Dedifferentiated amniotic fluid mesenchymal stem cell (primary cell): ENCODE data around the gene KLHDC8A.
"Not testable (repeated sequence)": the region's sequence is repeated elsewhere in the genome, so short reads cannot be mapped to it uniquely, and the experiment has no call there.

Source experiments
- DNase-seq: peaks from one replicate; pipeline ENCODE4 v3.0.0-alpha.2; 2016; ENCODE audit errors: extremely low spot score

KLHDC8A gene, protein sequence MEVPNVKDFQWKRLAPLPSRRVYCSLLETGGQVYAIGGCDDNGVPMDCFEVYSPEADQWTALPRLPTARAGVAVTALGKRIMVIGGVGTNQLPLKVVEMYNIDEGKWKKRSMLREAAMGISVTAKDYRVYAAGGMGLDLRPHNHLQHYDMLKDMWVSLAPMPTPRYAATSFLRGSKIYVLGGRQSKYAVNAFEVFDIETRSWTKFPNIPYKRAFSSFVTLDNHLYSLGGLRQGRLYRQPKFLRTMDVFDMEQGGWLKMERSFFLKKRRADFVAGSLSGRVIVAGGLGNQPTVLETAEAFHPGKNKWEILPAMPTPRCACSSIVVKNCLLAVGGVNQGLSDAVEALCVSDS

DNA sequence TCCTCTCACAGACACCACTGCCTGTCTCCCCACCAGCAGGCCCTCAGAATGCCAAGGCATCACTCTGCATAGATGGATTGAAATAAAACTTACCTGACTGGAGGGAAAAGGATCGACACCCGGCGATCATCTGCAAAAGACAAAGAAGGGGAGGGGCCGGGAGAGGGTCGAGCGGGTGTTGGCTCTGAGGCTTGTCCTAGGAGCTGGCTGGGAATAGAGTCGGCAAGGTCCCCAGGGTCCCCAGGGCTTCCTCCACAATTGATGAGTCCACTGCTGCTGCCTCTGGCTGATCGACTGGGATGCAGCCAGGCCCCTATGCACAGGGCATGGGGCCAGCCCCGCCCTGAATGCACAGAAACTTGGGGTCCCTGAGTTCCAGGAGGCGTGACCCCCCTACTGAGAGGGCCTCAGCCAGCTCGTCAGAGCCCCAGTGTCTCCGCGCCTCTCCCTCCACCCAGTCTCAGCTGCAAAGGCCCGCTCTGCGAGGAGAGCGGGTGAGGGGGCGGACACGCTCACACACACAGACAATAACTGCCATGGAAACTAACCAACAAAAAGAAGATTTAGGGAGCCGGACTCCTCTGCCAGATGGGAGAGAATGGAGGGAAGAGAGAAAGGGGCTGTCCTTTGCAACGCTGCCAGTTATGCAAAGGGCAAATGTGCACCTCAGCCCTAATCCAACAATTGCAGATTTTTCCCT is at the start of gene KLHDC8A:
TSS of gene KLHDC8A (minus strand) at position 483 of the 700 bp plus-strand sequence. CDS start 13,318 bp downstream, outside the sequence.
- no peak for DNase-seq

DNA sequence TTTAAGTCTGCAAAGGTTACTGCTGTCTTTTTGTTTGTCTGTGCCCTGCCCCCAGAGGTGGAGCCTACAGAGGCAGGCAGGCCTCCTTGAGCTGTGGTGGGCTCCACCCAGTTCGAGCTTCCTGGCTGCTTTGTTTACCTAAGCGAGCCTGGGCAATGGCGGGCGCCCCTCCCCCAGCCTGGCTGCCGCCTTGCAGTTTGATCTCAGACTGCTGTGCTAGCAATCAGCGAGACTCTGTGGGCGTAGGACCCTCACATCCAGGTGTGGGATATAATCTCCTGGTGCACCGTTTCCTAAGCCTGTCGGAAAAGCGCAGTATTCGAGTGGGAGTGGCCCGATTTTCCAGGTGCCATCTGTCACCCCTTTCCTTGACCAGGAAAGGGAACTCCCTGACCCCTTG is 49.5 kb upstream of the KLHDC8A start:
- not testable (repeated sequence) for DNase-seq

DNA sequence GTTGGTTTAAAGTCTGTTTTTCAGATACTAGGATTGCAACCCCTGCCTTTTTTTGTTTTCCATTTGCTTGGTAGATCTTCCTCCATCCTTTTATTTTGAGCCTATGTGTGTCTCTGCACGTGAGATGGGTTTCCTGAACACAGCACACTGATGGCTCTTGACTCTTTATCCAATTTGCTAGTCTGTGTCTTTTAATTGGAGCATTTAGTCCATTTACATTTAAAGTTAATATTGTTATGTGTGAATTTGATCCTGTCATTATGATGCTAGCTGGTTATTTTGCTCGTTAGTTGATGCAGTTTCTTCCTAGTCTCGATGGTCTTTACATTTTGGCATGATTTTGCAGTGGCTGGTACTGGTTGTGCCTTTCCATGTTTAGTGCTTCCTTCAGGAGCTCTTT is 47.8 kb upstream of the KLHDC8A start:
- not testable (repeated sequence) for DNase-seq

DNA sequence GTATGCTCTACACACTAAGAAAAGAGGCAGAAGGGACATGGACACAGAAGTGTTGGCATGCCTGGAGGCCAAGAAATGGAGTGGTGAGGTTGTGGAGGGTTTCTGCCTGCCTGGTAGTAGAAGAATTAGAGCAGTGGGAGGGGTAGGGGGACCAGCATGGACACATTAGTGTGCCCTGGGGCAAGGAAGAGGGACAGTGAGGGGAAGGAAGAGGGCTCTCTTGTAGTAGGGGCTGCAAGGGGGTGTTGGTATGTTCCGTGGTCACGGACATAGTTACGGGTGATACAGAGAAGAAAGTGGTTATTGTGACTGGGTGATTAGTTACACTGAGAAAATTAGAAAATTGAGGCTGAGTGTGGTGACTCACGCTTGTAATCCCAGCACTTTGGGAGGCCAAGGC is 41.9 kb upstream of the KLHDC8A start:
- DNase-seq: no peak

DNA sequence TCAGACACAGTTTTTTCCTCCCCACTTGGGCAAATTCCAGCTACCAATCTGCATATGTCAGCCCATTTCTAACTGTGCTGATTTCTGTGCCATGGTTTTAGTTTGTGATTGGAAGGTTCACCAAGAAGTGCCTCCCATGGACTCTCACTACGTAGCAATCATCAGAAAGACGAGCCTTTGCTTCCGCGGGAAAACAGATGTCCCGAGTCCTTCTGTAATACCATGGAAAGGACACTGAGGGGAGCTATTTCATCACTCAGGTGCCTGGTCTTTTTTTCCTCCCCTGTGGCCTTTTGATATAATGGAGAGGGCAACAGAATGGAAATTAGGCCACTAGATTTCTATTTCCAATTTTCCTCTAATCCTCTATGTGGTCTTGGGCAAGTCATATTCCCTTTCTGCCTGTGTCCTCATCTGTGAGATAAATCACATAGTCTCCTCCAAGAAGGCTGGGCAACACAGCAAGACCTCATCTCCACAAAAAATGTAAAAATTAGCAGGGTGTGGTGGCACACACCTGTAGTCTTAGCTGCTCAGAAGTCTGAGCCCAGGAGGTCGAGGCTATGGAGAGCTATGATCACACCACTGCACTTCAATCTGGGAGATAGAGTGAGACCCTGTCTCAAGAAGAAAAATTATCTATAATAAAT is 40.4 kb upstream of the KLHDC8A start:
- DNase-seq: no peak

DNA sequence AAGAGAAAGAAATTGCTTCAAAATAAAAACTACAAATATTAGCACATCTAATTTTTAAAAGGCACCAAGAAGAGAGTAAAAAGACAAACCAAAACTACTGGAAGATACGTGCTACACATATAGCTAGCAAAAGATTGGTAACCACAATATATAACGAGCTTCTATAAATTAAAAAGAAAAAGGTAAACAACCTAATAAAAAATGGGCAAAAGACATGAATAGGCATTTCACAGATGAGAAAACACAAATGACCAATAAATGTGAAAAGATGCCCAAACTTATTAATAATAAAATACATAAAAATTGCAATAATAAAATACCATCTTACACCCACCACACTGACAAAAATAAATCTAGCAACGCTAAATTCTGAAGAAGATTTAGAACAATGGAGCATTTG is 38.9 kb upstream of the KLHDC8A start:
- no peak for DNase-seq

DNA sequence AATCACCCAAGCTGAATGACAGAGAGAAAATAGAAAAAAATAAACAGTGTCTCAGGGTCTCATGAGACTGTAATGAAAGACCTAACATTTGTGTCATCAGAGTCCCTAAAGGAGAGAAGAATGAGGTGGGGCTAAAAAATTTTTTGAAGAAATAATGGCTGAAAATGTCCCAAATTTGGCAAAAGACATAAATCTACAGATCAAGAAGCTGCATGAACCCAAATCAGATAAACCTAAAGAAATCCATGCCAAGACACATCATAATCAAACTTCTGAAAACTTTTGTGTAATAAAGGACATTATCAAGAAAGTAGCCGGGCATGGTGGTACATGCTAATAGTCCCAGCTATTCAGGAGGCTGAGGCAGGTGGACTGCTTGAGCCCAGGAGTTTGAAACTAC is 35.9 kb upstream of the KLHDC8A start:
- DNase-seq: no peak

DNA sequence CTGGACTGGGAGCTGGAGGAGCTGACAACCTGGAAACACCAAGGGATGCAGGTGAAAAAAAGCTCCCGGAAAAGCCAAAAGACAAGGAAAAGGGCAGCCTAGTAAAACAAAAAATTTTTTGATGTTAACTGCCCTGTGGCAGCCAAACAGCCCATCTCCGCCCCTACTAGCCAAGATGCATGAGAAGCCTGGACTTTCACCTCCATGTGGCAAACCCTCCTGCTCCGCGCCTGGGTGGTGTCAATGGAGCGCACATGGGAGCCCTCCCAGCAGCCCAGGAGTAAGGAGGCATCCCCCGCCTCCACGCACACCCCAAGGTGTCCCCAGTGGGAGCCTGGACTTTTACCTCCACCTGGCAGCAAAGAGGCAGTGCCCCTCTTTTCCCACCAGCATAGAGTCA is 34.7 kb upstream of the KLHDC8A start:
- no peak for DNase-seq

DNA sequence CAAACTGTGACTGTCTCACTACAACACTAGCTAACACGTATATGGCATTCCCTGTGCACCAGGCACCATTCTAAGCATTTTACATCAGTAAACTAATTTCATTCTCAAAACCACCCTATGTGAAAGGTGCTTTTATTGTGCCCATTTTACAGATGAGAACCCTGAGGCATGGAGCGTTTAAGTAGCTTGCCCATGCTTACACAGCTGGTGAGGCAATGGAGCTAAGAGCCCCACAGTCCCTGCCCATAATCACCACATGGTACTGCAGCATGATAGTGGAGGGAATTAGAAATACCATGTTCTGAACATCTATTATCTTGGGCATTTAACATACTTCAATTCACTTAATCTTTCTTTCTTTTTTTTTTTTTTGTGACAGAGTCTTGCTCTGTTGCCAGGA is 31.1 kb upstream of the KLHDC8A start:
- no peak for DNase-seq

DNA sequence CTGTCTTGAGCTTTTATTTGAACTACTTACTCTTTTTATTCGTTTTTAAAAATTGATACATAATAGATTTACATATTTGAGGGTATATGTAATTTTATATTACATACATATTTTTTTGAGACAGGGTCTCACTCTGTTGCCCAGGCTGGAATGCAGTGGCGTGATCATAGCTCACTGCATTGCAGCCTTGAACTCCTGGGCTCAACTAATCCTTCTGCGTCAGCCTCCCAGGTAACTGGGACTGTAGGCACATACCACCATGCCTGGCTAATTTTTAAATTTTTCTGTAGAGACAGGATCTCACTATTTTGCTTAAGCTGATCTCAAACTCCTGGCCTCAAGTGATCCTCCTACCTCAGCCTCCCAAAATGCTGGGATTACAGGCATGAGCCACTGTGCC is 26.3 kb upstream of the KLHDC8A start:
- not testable (repeated sequence) for DNase-seq

DNA sequence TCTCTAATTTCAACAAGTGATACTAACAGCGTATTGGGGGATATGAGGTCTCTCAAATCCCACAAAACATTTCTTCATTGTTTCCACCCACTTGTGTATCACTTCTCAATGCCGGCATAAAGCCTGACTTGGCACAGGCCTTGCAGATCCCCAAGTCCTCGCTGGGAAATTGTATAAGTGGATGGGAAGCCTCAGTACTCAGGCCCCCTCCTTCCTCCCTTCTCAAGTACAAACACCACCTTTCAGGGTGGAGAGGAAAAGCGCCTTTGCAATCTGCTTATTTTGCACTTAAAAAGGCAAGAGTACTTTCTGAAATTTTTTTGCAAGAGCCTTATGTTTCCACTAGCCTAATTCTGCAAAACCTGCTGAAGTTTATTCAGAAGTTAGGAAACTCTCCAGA is 25.8 kb upstream of the KLHDC8A start:
- DNase-seq: no peak

DNA sequence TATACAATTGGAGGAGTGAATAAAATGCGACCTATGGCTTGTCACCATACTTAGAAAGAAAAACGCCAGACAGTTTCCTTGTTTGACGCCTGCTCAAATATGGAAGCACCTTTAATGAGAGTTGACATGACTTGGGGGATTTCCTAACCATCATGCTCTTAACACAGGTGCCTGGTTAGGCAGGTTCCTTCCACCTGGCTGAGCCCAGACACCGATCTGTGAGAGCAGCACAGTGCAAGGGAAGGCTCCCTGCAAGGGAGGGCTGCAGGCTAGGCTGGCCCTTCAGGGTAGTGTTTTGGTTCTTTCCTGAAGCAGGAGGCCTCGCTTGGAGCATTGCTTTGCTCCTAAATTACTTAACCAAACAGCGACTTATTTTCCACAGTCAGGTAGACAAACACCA is 24.6 kb upstream of the KLHDC8A start:
- no peak for DNase-seq

DNA sequence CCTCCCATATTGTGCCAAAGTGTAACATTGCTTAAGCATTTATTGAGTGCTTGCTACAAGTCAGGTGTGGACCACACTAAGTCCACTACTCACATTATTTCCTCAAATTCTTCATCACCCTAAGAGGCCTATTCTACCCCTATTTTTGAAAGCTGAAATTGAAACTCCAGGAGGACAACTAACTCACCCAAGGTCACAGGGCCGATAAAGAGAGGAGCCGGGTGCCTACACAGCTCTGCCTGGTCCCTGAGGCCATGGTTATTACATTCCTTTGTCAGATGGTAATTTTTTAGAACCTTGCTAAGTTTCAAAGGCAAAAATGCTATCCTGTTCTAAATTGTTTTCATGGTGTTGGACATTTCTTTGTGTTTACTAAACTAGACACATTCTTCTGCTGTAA is 24.2 kb upstream of the KLHDC8A start:
- DNase-seq: no peak

DNA sequence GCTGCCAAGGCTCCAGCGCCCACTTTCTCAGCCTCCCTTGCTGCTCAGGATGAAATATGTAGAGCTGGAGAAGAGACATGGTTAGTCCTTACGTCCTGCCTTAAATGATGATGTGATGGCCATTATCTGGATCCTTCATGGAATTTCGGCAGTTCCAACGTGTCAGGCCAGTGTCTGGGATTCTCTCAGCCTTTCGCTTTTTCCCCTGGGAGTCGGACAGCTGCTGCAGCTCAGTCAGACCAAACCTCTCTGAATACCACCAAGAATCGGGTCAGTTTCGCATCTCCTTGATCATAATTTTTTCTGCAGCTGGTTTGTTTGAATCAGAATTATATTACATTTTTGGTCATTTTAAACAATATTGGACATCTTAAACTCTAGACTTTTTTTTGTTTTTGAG is 22.3 kb upstream of the KLHDC8A start:
- no peak for DNase-seq

DNA sequence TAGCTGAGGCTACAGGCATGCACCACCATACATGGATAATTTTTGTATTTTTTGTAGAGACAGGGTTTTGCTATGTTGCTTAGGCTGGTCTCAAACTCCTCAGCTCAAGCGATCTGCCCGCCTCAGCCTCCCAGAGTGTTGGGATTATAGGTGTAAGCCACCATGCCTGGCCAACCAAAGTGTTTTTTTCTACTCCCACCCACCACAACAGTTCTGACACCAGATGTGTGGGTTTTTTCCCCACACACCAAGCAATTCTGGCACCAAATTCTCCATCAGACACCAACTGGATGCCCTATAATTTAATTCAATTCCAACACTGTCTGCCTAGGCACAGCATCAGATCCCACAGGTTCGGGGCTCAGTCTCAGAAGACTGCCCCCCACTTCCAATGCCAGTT is 20.6 kb upstream of the KLHDC8A start:
- DNase-seq: no peak

DNA sequence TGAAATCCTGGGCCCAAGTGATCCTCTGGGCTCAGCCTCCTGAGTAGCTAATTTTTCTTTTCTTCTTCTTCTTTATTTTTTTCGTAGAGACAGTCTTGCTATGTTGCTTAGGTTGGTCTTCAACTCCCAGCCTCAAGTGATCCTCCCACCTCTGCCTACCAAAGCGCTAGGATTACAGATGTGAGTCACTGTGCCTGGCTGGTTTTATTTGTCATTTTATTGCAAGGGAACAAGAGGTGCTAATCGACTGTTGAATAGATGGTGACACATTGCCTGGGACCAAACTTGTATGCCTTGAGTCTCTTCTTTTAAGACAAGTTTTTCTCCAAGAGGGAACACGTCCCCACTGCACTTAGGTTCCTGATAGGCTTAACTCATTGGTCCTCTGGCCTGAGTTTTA is 20.0 kb upstream of the KLHDC8A start:
- no peak for DNase-seq

DNA sequence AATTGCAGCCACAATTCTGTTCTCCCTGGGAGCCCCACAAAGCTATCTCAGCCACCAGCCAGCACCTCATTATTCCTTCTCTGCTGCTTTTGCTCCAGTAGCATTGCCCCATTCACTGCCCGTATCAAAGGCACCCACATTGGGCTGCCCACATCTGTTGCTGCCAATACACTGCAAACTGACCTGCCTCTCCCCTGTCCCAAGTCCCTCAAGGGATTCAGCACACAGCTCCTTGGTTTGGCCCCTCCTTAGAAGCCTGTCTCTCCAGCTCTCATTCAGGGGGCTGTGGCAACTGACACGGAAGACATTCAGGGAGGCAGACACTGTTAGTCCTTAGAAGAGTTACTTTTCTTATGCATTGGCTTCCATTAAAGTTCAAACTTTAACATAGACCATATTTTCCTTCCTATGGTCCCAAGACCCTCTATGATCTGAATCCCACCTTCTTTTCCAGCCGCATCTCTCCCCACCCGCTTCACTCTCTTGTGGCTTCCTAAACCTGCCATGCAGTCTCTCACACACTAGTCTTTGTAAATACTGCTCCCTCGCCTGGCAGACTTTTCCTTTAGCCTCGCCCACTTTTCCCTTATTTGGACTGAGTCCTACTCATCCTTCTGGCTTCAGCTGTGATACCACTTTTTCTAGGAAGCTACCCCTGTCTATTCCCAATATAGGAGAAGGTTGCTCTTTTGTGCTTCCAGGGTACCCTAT is 19.3 kb upstream of the KLHDC8A start:
- DNase-seq: no peak

DNA sequence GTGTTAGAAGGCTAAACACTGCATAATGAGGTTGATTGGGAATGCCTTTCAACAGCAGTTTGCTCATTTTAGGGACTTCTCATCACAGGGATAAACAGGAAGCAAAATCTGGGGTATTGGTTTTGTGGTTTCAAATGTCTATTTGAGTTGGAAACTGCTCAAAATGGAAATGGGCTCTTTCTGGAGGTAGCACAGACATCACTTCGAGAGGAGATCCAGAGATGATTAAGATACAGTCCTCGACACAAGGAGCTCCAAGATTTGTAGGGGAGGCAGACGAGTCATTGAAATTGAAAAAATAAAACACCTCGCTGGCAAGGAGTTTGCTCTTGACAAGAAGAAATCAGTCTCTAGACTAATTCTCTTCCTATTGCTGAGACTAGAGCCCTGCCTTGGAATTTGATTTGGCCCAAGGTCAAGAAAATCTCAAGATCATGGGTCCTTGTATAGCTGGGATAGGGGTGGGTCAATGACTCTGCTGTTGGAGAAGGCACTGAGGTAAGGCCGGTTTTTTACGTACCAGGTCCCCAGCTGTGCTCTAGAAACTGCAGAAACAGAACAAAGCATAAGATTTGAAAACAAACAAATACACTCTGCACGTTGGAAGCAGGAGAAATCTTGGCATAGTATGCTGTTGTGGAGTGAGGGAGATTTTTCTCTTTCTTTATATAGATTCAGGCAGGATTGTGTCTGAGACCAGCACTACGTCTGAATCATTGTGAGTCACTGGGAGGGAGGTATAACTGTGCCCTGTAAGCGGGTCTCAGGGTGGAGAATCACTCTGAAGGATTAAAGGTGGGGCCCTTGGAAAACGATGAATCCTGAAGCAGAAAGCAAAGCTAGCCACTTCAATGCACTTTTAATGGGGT is 17.7 kb upstream of the KLHDC8A start:
- DNase-seq: peak; percentile 46

DNA sequence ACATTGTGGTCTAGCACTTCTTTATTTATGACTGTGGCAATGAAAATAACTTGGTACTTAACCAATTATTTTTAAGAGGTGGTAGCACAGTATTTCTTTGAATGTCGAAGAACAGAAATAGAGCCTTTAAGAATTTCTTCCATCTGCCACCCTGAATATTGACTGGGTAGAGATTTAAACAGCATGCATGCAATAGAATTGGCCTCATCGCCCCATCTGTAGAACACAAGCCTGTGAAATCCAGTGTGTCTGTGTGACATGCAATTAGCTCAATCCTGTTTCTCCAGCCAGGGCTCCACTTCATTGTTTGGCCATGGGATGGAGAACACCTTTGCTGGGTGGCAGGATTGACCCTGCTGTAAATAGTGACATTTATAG is 17.1 kb upstream of the KLHDC8A start:
- DNase-seq: no peak

DNA sequence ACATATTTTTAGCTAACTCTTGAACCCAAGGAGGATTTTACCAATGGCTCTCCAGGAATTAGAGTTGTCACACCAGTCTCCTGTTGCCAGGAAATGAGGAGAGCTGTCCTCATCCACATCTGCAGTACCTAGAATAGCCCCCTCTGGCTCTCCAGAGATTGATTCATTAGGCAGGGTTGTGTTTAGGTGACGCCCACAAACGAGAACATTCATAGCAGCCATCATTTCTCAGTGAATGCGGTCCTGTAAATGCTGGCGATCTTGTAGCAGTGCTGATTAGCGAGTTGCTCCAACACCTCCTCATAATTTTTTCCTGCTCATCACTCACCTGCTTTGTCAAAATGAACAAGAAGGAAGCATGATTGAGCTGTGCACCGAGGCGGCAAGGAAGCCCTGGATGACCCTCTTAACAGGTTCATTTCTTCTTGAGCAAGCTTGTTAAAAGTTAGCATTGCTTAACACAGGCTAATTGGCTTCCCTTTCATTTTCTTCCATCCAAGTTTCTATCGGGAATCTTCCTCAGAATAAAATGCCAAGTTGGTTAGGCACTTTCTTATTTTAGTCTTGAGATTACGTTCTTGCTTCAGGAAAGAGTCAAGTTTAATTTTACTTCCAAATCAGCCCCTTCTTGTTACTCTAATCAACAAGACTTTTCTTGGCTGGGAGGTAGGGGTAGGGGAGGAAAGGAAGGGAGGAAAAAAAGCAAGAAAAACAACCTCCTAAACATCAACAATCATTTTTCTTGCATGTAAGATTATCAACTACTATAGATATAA is 16.5 kb upstream of the KLHDC8A start:
- DNase-seq: no peak
